ENCODE measurements around the gene TRMT61A. TPM values are rescaled to one million over a fixed set of nuclear protein-coding genes. Genes with fewer than 3 reads are reported as not detected.

Gene TRMT61A
- polyA plus RNA-seq, 1 donor from 2014 or later: 8.2 TPM

DNA sequence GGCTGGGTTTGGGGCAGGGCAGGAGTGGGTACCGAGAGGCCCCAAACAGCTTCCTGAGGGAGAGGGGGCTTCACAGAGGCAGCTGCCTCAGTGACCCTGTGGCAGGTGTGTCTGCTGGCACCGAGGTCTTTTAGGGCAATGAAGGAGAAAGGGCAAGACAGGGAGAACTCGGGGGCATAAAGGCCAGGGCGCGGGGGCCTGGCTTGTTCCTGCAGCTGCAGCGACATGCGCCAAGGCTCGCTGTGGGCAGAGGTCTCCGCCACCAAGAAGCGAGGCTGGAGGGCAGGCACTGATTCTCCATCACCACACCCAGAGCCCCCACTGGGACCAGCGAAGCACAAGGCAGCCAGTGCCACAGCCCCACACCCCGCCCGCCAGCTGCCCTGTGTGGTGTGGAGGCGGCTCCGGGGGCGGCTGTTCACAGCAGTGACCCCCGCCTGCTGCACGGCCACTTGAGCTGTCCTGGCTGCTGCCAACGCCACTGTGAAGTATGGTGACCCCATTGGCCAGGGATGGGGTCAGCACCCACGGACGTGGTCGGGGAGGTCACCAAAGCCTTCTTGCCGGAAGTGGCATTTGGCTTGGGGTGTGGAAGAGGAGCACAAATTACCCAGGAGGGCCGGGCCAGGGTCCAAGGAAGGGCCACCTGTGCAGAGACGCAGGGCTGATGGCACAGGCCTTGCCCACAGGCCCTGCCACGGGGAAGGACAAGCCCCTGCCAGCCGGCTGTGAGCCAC is 17.1 kb downstream of the TRMT61A start:
- Histone ChIP-seq H3K9ac (ENCODE audit: low read length) (peak overlapping the region; percentile 7), H3K4me3 (ENCODE audit: low read length) (no peak overlapping the region), H3K79me2 (replicated peaks; ENCODE audit: insufficient read depth, low read length) (no peaks in the 10 kb centered on the region), H4K20me1 (ENCODE audit: insufficient read depth) (no peaks in the 10 kb centered on the region), H3F3A (ENCODE audit: insufficient read depth, low read length, poor library complexity, severe bottlenecking) (no peaks in the 10 kb centered on the region), H3K27ac (ENCODE audit: low read length) (no peak overlapping the region), H3K4me2 (ENCODE audit: low read length) (no peak overlapping the region), H3K27me3 (ENCODE audit: insufficient read depth, low read depth, low read length) (no peaks in the 10 kb centered on the region), H2AFZ (ENCODE audit: low read depth, low read length) (no peak overlapping the region), H3K9me2 (ENCODE audit: insufficient read depth, low read length) (no peaks in the 10 kb centered on the region), H3K36me3 (ENCODE audit: insufficient read depth, low read length) (no peaks in the 10 kb centered on the region), H3K9me3 (ENCODE audit: low read length) (no peaks in the 10 kb centered on the region)
- TF ChIP-seq EZH2 (IDR thresholded peaks at IDR 0.05; ENCODE audit: borderline replicate concordance, insufficient read depth, low read length, poor library complexity, severe bottlenecking) (no peak), SMC3 (conservative IDR thresholded peaks at IDR 0.05; ENCODE audit: poor library complexity) (no peak), REST (IDR thresholded peaks at IDR 0.05; ENCODE audit: borderline replicate concordance) (no peak), TAF1 (IDR thresholded peaks at IDR 0.05; ENCODE audit: low read depth) (no peak), MXI1 (conservative IDR thresholded peaks at IDR 0.05; ENCODE audit: poor library complexity, severe bottlenecking) (no peak), RAD21 (conservative IDR thresholded peaks at IDR 0.05) (no peak), POLR2AphosphoS5 (IDR thresholded peaks at IDR 0.05) (no peak), EP300 (conservative IDR thresholded peaks at IDR 0.05; ENCODE audit: poor library complexity, severe bottlenecking) (no peak)
- TF ChIP-seq, protein P1, sequence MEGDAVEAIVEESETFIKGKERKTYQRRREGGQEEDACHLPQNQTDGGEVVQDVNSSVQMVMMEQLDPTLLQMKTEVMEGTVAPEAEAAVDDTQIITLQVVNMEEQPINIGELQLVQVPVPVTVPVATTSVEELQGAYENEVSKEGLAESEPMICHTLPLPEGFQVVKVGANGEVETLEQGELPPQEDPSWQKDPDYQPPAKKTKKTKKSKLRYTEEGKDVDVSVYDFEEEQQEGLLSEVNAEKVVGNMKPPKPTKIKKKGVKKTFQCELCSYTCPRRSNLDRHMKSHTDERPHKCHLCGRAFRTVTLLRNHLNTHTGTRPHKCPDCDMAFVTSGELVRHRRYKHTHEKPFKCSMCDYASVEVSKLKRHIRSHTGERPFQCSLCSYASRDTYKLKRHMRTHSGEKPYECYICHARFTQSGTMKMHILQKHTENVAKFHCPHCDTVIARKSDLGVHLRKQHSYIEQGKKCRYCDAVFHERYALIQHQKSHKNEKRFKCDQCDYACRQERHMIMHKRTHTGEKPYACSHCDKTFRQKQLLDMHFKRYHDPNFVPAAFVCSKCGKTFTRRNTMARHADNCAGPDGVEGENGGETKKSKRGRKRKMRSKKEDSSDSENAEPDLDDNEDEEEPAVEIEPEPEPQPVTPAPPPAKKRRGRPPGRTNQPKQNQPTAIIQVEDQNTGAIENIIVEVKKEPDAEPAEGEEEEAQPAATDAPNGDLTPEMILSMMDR (IDR thresholded peaks at IDR 0.05; ENCODE audit: poor library complexity, severe bottlenecking): no peak

DNA sequence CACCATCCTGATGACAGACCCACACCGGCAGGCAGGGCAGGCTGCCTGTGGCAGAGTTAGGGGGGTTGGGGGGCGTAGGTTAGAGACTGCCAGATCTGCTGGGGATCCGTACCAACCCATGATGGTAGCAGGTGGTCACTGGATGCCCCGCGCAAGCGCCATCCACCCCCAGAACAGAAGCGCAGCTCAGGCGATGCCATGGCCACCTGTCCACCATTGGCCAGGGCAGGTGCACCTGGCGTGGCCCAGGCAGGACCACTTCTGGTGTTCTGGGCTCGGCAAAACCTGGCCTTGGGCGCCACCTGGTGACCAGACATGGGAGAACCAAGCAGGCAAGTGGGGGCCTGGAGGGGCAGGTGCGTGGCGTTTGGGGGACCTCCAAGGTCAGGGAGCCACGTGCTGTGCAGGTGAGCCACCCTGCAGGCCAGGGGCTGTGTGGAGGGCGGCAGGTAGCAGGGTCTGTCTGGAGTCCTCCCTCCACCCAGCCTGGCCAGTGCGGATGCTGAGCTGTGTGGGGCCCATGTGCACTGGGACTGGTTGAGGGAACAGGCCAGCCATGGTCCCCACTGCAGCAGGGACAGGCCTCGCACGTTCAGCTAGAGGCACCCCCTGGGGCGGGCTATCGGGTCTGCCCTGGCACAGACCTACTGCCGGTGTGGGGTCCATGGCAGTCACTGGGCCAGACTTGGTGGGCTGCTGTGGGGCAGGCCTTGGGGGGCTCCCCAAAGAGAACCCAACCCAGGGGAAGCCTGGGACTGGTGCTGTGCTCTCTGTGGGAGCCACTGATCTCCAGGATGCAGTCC is 17.9 kb downstream of the TRMT61A start:
- no peak overlapping the region for H3K27ac ChIP-seq (ENCODE audit: low read length)

More for the DNA sequence above, 17.9 kb downstream of the TRMT61A start:
- Histone ChIP-seq H4K20me1 (ENCODE audit: insufficient read depth) (no peaks in the 10 kb centered on the region), H3K9ac (ENCODE audit: low read length) (peak overlapping the region; percentile 31), H3F3A (ENCODE audit: insufficient read depth, low read length, poor library complexity, severe bottlenecking) (no peaks in the 10 kb centered on the region), H3K9me3 (ENCODE audit: low read length) (no peaks in the 10 kb centered on the region), H2AFZ (ENCODE audit: low read depth, low read length) (no peak overlapping the region), H3K4me2 (ENCODE audit: low read length) (no peak overlapping the region), H3K36me3 (ENCODE audit: insufficient read depth, low read length) (no peaks in the 10 kb centered on the region), H3K4me3 (ENCODE audit: low read length) (no peak overlapping the region), H3K27me3 (ENCODE audit: insufficient read depth, low read depth, low read length) (no peaks in the 10 kb centered on the region), H3K9me2 (ENCODE audit: insufficient read depth, low read length) (no peaks in the 10 kb centered on the region), H3K79me2 (replicated peaks; ENCODE audit: insufficient read depth, low read length) (no peaks in the 10 kb centered on the region)
- TF ChIP-seq EZH2 (IDR thresholded peaks at IDR 0.05; ENCODE audit: borderline replicate concordance, insufficient read depth, low read length, poor library complexity, severe bottlenecking): no peak
- no peak for TF ChIP-seq EP300 (conservative IDR thresholded peaks at IDR 0.05; ENCODE audit: poor library complexity, severe bottlenecking)
- TF ChIP-seq POLR2AphosphoS5 (IDR thresholded peaks at IDR 0.05): no peak
- peak; percentile 96 for TF ChIP-seq SMC3 (conservative IDR thresholded peaks at IDR 0.05; ENCODE audit: poor library complexity)
- TF ChIP-seq TAF1 (IDR thresholded peaks at IDR 0.05; ENCODE audit: low read depth): no peak
- TF ChIP-seq RAD21 (conservative IDR thresholded peaks at IDR 0.05): peak; percentile 97
- TF ChIP-seq, protein P1 (IDR thresholded peaks at IDR 0.05; ENCODE audit: poor library complexity, severe bottlenecking): peak; percentile 99
- TF ChIP-seq MXI1 (conservative IDR thresholded peaks at IDR 0.05; ENCODE audit: poor library complexity, severe bottlenecking): peak; percentile 45
- TF ChIP-seq REST (IDR thresholded peaks at IDR 0.05; ENCODE audit: borderline replicate concordance): no peak

Measured in neural cell (in vitro differentiated cells).